SW480 (cell line): ENCODE data around the gene MLIP.

Source experiments
- DNase-seq: peaks from one replicate; pipeline ENCODE4 v3.0.0-alpha.2; 2016; ENCODE audit warnings: low spot score

MLIP gene

DNA sequence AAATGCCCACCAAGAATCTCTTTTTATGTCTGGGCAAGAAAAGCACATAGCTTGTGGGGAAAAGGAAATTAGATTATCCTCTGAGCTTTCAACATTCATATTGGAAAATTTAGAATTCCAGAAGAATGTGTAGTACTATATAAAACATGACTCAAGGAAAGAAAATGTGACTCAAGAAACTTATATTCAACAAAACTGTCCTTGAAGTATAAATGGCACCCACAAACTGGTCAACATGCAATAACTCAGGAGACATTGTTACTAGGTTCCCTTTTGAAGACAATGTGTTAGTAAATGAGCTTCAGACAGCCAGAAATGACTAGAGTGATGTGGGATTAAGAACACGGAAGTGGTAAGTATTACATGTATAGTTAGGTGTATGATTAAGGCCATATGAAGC lies 170.9 kb downstream of the MLIP start:
- DNase-seq, result no peak

- no peak for DNase-seq
Observed at GRCh38 chr6:54284161-54284860, 173.1 kb downstream of the MLIP start.

DNA sequence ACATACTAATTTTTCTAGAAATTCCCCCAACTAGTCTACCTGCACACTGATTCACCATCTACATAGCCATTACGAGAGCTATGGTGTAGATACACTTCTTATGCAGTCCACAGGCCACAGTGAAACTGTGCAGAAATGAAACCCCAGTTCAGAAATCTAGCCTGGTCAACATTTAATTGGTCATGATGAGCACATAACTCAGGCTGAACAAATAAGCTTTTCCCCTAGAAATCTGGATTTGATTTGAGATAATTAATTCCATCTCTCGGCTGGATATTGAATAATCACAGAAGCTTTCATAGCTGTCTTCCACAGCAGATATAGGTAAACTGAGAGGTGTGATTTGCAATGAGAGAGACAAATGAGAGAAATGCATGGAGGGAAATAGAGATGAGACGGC lies 174.4 kb downstream of the MLIP start:
- no peak for DNase-seq

- no peak for DNase-seq
Observed at GRCh38 chr6:54286141-54286540, 174.9 kb downstream of the MLIP start.

DNA sequence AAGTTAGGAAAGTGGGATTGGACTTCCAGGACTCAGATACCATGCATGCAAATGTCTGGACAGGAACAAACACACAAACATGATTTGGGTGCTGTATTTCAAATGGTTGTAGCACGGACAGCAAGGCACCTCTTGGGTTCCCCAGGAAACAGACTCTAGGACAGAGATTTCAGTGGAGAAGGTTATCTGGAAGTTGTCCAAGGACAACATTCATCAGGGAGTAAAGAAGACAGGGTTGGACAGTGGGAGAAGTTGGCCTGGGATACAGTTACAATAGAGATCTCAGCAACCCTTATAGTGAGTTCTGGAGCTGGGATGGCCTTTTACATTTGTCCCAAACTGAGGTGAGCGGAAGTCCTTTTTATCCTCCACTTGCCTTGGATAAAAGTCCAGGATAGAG lies 177.2 kb downstream of the MLIP start:
- no peak for DNase-seq

GRCh38 chr6:54289426-54289825 lies 178.2 kb downstream of the MLIP start:
- DNase-seq, result no peak

- DNase-seq, result no peak
Observed at GRCh38 chr6:54291146-54291545, 179.9 kb downstream of the MLIP start.

- no peak for DNase-seq
Observed at GRCh38 chr6:54291738-54292137, 180.5 kb downstream of the MLIP start.

GRCh38 chr6:54294965-54295532 lies 183.8 kb downstream of the MLIP start:
- no peak for DNase-seq

- DNase-seq, result no peak
Observed at GRCh38 chr6:54299542-54300269, 188.5 kb downstream of the MLIP start.

DNA sequence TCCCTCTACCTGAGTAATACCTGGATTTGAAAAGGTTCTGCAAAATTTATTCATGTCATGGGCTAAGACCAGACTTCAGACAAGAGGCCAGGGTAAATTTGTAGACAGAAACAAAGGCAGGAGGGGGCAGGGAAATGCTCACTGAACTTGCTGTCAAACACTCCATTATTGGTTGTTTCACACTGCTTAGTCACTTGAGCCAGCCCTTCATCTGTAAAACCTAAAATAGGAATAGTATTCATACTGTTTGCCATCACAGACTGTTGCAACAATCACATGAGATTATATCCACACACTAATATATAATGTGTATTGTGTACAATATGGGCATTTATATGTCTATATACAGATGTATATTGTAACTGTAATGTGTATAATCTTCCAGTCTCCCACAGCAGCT lies 190.5 kb downstream of the MLIP start:
- DNase-seq, result no peak

- DNase-seq, result no peak
Observed at GRCh38 chr6:54307439-54307910, 196.2 kb downstream of the MLIP start.

DNA sequence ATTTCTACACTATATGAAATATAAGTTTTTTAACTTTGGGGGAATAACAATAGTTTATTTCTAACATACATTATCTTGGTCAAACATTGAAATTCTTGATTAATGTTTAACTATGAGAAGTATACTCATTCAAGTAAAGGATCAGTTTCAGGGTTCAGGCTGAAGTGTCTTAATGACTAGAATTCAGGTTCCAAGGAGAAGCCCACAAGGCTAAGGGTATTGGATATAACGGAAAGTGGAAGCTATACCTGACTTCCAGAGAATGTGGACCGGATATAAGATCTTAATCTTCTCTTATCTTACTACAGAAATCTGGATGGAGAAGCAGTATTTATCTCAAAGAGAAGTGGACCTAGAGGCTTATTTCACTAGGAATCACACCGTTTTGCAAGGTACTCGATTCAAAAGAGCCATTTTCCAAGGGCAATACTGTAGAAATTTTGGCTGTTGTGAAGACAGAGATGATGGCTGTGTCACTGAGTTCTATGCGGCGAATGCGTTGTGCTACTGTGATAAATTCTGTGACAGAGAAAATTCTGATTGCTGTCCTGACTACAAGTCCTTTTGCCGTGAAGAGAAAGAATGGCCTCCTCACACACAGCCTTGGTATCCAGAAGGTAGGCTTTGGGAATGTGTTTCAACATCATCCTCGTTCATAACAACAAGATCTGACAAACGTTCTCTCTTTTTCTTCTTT lies 197.2 kb downstream of the MLIP start, which contains the start of gene TINAG:
TSS of gene TINAG (plus strand) at position 153 of the 697 bp plus-strand sequence. CDS start at position 263, 110 bp downstream.
- no peak for DNase-seq

DNA sequence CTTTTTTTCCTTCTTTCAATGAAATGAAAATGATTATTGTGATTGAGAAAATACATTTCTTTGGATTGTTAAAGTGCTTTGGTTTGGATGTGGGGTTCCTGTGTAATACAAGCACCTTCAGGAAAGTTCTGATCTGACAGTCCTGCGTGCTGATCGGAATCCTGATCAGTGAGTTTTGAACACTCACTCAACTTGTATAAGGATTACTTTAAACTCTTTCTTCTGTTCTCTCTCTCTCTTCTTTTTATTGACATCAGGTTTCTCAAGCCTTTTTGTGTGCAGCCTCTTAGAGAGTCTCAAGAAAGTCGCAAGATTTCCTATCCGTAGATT lies 197.7 kb downstream of the MLIP start:
- DNase-seq, result no peak

GRCh38 chr6:54310377-54311152 lies 199.3 kb downstream of the MLIP start:
- no peak for DNase-seq

DNA sequence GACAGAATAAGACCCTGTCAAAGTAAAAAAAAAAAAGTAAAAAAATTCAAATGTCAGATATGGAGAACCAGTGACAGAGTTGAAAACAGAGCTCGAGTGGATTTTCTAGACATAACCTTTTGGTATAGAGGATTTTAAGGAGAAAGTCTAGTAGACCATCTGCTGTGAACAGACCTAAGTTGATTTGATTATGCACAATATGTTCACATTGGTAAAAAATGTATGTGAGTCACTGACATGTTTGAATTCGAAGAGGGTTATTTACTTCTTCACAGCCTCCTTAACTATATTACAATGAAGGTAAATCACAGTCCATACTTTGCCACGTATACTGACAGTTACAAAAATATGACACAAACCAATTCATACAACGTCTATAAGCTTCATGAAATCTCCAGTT lies 204.4 kb downstream of the MLIP start:
- DNase-seq, result no peak
